PC-3 (cell line): ENCODE measurements around the gene TNFAIP8L3. TPM values are rescaled to one million over a fixed set of nuclear protein-coding genes. Genes with fewer than 3 reads are reported as not detected.
A peak's percentile ranks its signal among the peaks of the same experiment; 100 is the strongest.

ENCODE experiments used
- ATAC-seq: fragments of 200-7000 bp; cut with Tn5 transposase; 2 replicates; pipeline ENCODE4 v1.9.1; 2020; ENCODE audit warnings: mild to moderate bottlenecking, moderate library complexity
- BruUV-seq: library from RNA; stranded (reverse); fragments of 400-500 nt; replicated peaks from 2 replicates; lab custom pipeline; 2021; lab: Mats Ljungman, UMichigan
- CTCF ChIA-PET: fragments of 300-600 bp; sonication (Branson Sonifier 250); formaldehyde crosslinking; loops from one replicate; lab custom pipeline; 2022; ENCODE audit warnings: antibody characterized with exemption; lab: Charles Lee
- POLR2A ChIA-PET: fragments of 300-600 bp; sonication (Branson Sonifier 250); formaldehyde crosslinking; loops from one replicate; lab custom pipeline; 2022; ENCODE audit warnings: antibody characterized with exemption; ENCODE audit not compliant: unreplicated experiment; lab: Charles Lee
- DNase-seq: peaks from one replicate; pipeline ENCODE4 v3.0.0-alpha.2; 2015
- H2AFZ ChIP-seq: fragments of 300-600 bp; sonication (generic); 2 replicates; pipeline ENCODE4 v1.6.0; 2016; ENCODE audit warnings: antibody characterized with exemption, low read length
- H3F3A ChIP-seq: fragments of 300-600 bp; sonication (generic); one replicate; pipeline ENCODE4 v1.6.0; 2017; ENCODE audit warnings: antibody characterized with exemption, low read length, control low read depth, mild to moderate bottlenecking; ENCODE audit not compliant: unreplicated experiment
- H3K27ac ChIP-seq: fragments of 300-600 bp; sonication (generic); 2 replicates; pipeline ENCODE4 v1.5.1; 2016; ENCODE audit warnings: mild to moderate bottlenecking, low read length
- H3K27me3 ChIP-seq: fragments of 300-600 bp; sonication (generic); 2 replicates; pipeline ENCODE4 v1.6.1; 2016; ENCODE audit warnings: low read length, mixed read lengths
- H3K36me3 ChIP-seq: fragments of 300-600 bp; sonication (generic); 2 replicates; pipeline ENCODE4 v1.6.1; 2016; ENCODE audit warnings: low read depth, mixed run types, low read length, mixed read lengths
- H3K4me1 ChIP-seq: fragments of 300-600 bp; sonication (generic); 2 replicates; pipeline ENCODE4 v1.5.1; 2016; ENCODE audit warnings: low read length; ENCODE audit not compliant: insufficient read depth
- H3K4me2 ChIP-seq: fragments of 300-600 bp; sonication (generic); 2 replicates; pipeline ENCODE4 v1.6.0; 2016; ENCODE audit warnings: low read length
- H3K4me3 ChIP-seq: fragments of 300-600 bp; sonication (generic); 2 replicates; pipeline ENCODE4 v1.5.1; 2016; ENCODE audit warnings: mild to moderate bottlenecking, low read length, mixed read lengths
- H3K79me2 ChIP-seq: fragments of 300-600 bp; sonication (generic); 2 replicates; pipeline ENCODE4 v1.6.1; 2017; ENCODE audit warnings: low read length, mixed read lengths
- H3K9ac ChIP-seq: fragments of 300-600 bp; sonication (generic); 2 replicates; pipeline ENCODE4 v1.6.0; 2016; ENCODE audit warnings: mild to moderate bottlenecking, low read length
- H3K9me2 ChIP-seq: fragments of 300-600 bp; sonication (generic); replicated peaks from 2 replicates; pipeline ENCODE4 v1.6.1; 2016; ENCODE audit warnings: mixed run types, low read length, mixed read lengths
- H3K9me3 ChIP-seq: fragments of 300-600 bp; sonication (generic); 2 replicates; pipeline ENCODE4 v1.6.1; 2016; ENCODE audit warnings: low read length, mixed read lengths
- H4K20me1 ChIP-seq: fragments of 300-600 bp; sonication (generic); 2 replicates; pipeline ENCODE4 v1.6.1; 2016; ENCODE audit warnings: low read length, mixed read lengths
- EZH2 ChIP-seq: fragments of 300-600 bp; sonication (generic); IDR thresholded peaks from one replicate; pipeline ENCODE4 v1.6.1; 2017; ENCODE audit warnings: antibody characterized with exemption, mild to moderate bottlenecking, low read length; ENCODE audit not compliant: unreplicated experiment
- EZH2phosphoT487 ChIP-seq: fragments of 300-600 bp; sonication (generic); IDR thresholded peaks from 2 replicates; pipeline ENCODE4 v1.6.1; 2018; ENCODE audit warnings: mild to moderate bottlenecking, antibody characterized with exemption, low read length, borderline replicate concordance
- intact Hi-C: fragments of 100-400 bp; cut with micrococcal nuclease; formaldehyde crosslinking; loops from 2 replicates; pipeline ENCODE4 v1.9.0; 2023
- total RNA-seq: library from RNA; depleted of rRNA; stranded (reverse); fragments of >200 nt; gene quantifications from 2 replicates; pipeline ENCODE4 v1.2.3, GENCODE V29; 2014
- TF ChIP-seq, protein P1 (sequence below): fragments of 300-600 bp; sonication (generic); conservative IDR thresholded peaks from 2 replicates; pipeline ENCODE4 v1.5.1; 2017; ENCODE audit warnings: antibody characterized with exemption, low read depth, mild to moderate bottlenecking, low read length

TNFAIP8L3 gene
- total RNA-seq, 1 experiment from 2014 or later = not detected

DNA sequence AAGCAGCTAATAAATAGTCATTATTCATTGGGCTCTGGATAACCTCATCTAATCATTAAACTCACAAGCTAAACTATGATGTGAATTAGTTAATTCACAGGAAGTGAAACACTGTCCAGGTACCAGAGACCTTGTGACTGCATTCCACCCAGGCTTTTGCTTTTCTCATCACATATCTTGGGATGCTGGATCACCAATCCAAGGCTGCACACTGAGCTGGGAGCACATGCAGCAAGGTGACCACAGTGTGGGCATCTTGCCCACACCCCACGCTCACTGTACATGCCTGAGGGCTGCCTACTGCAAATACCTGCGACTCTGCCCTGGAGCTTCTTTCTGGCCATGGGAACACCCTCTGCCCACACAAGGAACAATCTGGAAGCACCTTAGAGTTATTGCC lies 40.6 kb upstream of the TNFAIP8L3 start:
- CTCF ChIA-PET = no interaction called here
- no peaks in the 10 kb centered on the region for H3K36me3 ChIP-seq
- DNase-seq (no peak), ATAC-seq (no peak)
- H3K9me2 ChIP-seq = no peaks in the 10 kb centered on the region
- no peaks in the 10 kb centered on the region for H4K20me1 ChIP-seq
- no TSS peak for BruUV-seq
- H2AFZ ChIP-seq = no peak overlapping the region
- H3K9ac ChIP-seq = no peak overlapping the region
- no peaks in the 10 kb centered on the region for H3K9me3 ChIP-seq
- TF ChIP-seq, protein P1, sequence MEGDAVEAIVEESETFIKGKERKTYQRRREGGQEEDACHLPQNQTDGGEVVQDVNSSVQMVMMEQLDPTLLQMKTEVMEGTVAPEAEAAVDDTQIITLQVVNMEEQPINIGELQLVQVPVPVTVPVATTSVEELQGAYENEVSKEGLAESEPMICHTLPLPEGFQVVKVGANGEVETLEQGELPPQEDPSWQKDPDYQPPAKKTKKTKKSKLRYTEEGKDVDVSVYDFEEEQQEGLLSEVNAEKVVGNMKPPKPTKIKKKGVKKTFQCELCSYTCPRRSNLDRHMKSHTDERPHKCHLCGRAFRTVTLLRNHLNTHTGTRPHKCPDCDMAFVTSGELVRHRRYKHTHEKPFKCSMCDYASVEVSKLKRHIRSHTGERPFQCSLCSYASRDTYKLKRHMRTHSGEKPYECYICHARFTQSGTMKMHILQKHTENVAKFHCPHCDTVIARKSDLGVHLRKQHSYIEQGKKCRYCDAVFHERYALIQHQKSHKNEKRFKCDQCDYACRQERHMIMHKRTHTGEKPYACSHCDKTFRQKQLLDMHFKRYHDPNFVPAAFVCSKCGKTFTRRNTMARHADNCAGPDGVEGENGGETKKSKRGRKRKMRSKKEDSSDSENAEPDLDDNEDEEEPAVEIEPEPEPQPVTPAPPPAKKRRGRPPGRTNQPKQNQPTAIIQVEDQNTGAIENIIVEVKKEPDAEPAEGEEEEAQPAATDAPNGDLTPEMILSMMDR = no peak
- TF ChIP-seq EZH2 (no peak), EZH2phosphoT487 (no peak)
- H3K4me3 ChIP-seq = no peak overlapping the region
- POLR2A ChIA-PET = no interaction called here
- H3K27me3 ChIP-seq = no peaks in the 10 kb centered on the region
- no peak overlapping the region for H3K27ac ChIP-seq
- no peaks in the 10 kb centered on the region for H3F3A ChIP-seq
- no peak overlapping the region for H3K4me2 ChIP-seq
- intact Hi-C loops = no loop called here
- no peaks in the 10 kb centered on the region for H3K79me2 ChIP-seq
- no peaks in the 10 kb centered on the region for H3K4me1 ChIP-seq

DNA sequence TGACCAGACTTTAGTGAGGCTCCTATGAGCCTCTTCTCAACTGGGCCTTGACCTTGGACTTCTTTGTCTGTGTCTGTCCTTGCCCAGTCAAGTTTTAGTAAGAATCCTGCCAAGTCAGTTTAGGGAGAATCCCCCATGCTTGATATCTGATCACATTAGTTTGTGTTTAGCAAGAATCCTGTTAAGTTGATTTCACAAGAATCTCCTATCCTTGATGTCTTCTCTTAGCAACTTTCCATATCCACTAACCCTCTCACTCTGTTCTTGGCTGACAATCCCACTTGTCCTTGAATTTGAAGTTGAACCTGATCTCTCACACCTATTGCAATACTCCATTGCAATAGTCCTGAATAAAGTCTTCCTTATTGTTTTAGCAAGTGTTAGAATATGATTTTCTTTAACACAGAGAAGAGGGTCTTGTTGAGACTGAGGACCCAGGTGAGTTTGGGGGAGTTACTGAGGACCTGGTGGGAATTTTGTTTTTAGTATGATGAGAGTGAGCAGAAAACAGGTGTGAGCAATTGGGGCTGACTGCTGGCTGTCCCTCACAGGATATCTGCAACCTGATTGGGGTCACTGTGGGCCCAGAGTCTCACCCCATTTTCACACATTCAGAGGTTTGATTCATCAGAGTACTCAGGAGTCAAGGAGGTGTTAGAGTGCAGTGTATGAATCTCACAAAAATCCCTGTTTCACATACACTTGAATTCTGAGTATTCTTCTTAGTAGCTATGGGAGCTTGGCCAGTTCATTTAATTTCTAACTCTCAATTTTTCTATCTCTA lies 39.9 kb upstream of the TNFAIP8L3 start:
- no peaks in the 10 kb centered on the region for H3K27me3 ChIP-seq
- no peaks in the 10 kb centered on the region for H3K4me1 ChIP-seq
- H3K79me2 ChIP-seq = no peaks in the 10 kb centered on the region
- H3K4me2 ChIP-seq = no peak overlapping the region
- H3K9me3 ChIP-seq = no peaks in the 10 kb centered on the region
- no peaks in the 10 kb centered on the region for H3F3A ChIP-seq
- POLR2A ChIA-PET = no interaction called here
- H2AFZ ChIP-seq = no peak overlapping the region
- no peaks in the 10 kb centered on the region for H3K36me3 ChIP-seq
- ATAC-seq = no peak
- H3K4me3 ChIP-seq = no peak overlapping the region
- TF ChIP-seq EZH2 (no peak), EZH2phosphoT487 (no peak)
- TF ChIP-seq, protein P1 = no peak
- DNase-seq = no peak
- no peaks in the 10 kb centered on the region for H4K20me1 ChIP-seq
- H3K9me2 ChIP-seq = no peaks in the 10 kb centered on the region
- CTCF ChIA-PET = no interaction called here
- intact Hi-C loops = no loop called here
- BruUV-seq = no TSS peak
- no peak overlapping the region for H3K27ac ChIP-seq
- no peak overlapping the region for H3K9ac ChIP-seq

DNA sequence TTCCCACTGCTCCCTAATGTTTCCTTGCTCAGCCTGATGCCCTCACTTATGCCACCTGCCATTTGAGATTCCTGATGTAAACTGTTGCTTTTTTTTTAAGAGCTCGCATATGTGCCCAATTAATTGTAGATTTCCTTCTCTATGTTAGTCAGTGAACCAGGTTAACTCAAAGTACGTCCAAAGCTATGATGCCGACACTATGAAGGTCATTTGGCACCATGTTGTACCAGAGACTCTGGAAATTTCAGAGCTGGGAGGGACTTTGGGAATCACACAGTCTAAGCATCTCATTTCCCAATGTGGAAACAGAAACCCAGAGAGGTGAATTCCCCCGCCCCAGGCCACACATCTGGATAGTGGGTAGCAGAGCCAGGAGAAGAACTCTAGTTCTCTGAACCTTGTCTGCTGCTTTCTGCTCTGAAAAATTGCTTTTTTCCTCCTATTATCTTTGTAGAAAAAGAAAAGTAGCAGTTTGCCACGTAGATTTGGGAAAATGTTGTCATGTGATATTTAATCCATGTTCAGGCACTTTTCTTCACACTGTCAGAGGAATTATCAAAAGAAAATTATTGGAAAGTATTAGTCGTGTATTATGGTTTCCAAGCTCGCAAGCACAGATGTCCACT lies 38.5 kb upstream of the TNFAIP8L3 start:
- H3F3A ChIP-seq = no peaks in the 10 kb centered on the region
- H3K9me2 ChIP-seq = no peaks in the 10 kb centered on the region
- no peaks in the 10 kb centered on the region for H3K36me3 ChIP-seq
- no peak overlapping the region for H3K4me3 ChIP-seq
- no peak overlapping the region for H2AFZ ChIP-seq
- CTCF ChIA-PET = interaction anchor here (1.5 kb wide), 1 partner anchor 30 kb away, joined by 4 read pairs; no protein-coding TSS in a partner anchor
- DNase-seq (no peak), ATAC-seq (no peak)
- BruUV-seq = no TSS peak
- H3K9ac ChIP-seq = no peak overlapping the region
- no peaks in the 10 kb centered on the region for H3K4me1 ChIP-seq
- POLR2A ChIA-PET = interaction anchor here (0.6 kb wide), 1 partner anchor 10 kb away, joined by 4 read pairs; no protein-coding TSS in a partner anchor
- intact Hi-C loops = no loop called here
- no peaks in the 10 kb centered on the region for H3K27me3 ChIP-seq
- H3K27ac ChIP-seq = no peak overlapping the region
- no peaks in the 10 kb centered on the region for H3K9me3 ChIP-seq
- TF ChIP-seq, protein P1 = peak; percentile 6; the same call in 1 of the 2 replicates
- no peak for TF ChIP-seq EZH2phosphoT487
- H3K79me2 ChIP-seq = no peaks in the 10 kb centered on the region
- H3K4me2 ChIP-seq = no peak overlapping the region
- H4K20me1 ChIP-seq = no peaks in the 10 kb centered on the region
